Neuronal stem cell (in vitro differentiated cells): ENCODE data around the gene PLA2G7.

ENCODE experiments used
- DNase-seq: peaks from one replicate; pipeline ENCODE4 v3.0.0-alpha.2; 2013; ENCODE audit warnings: low spot score
- H2AFZ ChIP-seq: one replicate; pipeline ENCODE4 v1.6.1; 2013; ENCODE audit warnings: mild to moderate bottlenecking, low read length, inconsistent platforms
- H2AK5ac ChIP-seq: 2 replicates; pipeline ENCODE4 v1.6.1; 2013; ENCODE audit warnings: low read depth, mild to moderate bottlenecking, inconsistent platforms, low read length, moderate library complexity, mixed read lengths
- H2BK120ac ChIP-seq: 2 replicates; pipeline ENCODE4 v1.6.1; 2013; ENCODE audit warnings: low read depth, mild to moderate bottlenecking, inconsistent platforms, low read length, moderate library complexity, mixed read lengths
- H2BK12ac ChIP-seq: one replicate; pipeline ENCODE4 v1.6.1; 2013; ENCODE audit warnings: low read length, inconsistent platforms
- H2BK15ac ChIP-seq: 2 replicates; pipeline ENCODE4 v1.6.1; 2013; ENCODE audit warnings: mild to moderate bottlenecking, low read length, inconsistent platforms, mixed read lengths
- H2BK5ac ChIP-seq: one replicate; pipeline ENCODE4 v1.6.1; 2013; ENCODE audit warnings: inconsistent platforms, mild to moderate bottlenecking, low read length, moderate library complexity
- H3K14ac ChIP-seq: one replicate; pipeline ENCODE4 v1.6.1; 2013; ENCODE audit warnings: low read length, inconsistent platforms
- H3K18ac ChIP-seq: 2 replicates; pipeline ENCODE4 v1.6.1; 2013; ENCODE audit warnings: low read length, inconsistent platforms
- H3K23ac ChIP-seq: 2 replicates; pipeline ENCODE4 v1.6.1; 2013; ENCODE audit warnings: low read depth, mild to moderate bottlenecking, mixed read lengths, low read length, inconsistent platforms; ENCODE audit not compliant: poor library complexity
- H3K27ac ChIP-seq: replicated peaks from 3 replicates; pipeline ENCODE4 v1.5.1; 2013; ENCODE audit warnings: low read length, inconsistent platforms
- H3K27me3 ChIP-seq, 3 experiments: 2 replicates each; pipeline ENCODE4 v1.6.1; 2013; ENCODE audit warnings: low read length in 3 of 3, mild to moderate bottlenecking in 2 of 3, inconsistent platforms in 1 of 3, low read depth in 1 of 3, mixed read lengths in 1 of 3, moderate library complexity in 1 of 3; ENCODE audit not compliant: control insufficient read depth in 3 of 3, insufficient read depth in 3 of 3
- H3K36me3 ChIP-seq, 2 donors: replicated peaks in 1 of 2; 2 replicates each; pipeline ENCODE4 v1.6.1; 2013; ENCODE audit warnings: low read length in 2 of 2; ENCODE audit not compliant: control insufficient read depth in 2 of 2, insufficient read depth in 2 of 2
- H3K4ac ChIP-seq: 2 replicates; pipeline ENCODE4 v1.6.1; 2013; ENCODE audit warnings: inconsistent platforms, mild to moderate bottlenecking, low read length, moderate library complexity
- H3K4me1 ChIP-seq, 2 donors: 1 replicate in 1 of 2; 2 replicates in 1 of 2; pipeline ENCODE4 v1.6.1; 2013; ENCODE audit warnings: low read length in 2 of 2, low read depth in 1 of 2; ENCODE audit not compliant: control insufficient read depth in 2 of 2, insufficient read depth in 1 of 2
- H3K4me2 ChIP-seq: one replicate; pipeline ENCODE4 v1.6.1; 2013; ENCODE audit warnings: mild to moderate bottlenecking, low read length, inconsistent platforms; ENCODE audit not compliant: insufficient read depth, poor library complexity, severe bottlenecking
- H3K4me3 ChIP-seq, 2 donors: 2 replicates each; pipeline ENCODE4 v1.5.1; 2013; ENCODE audit warnings: low read length in 2 of 2, mild to moderate bottlenecking in 2 of 2, inconsistent platforms in 1 of 2, moderate library complexity in 1 of 2
- H3K79me1 ChIP-seq: one replicate; pipeline ENCODE4 v1.6.1; 2013; ENCODE audit warnings: low read depth, mild to moderate bottlenecking, inconsistent platforms, low read length, moderate library complexity
- H3K9ac ChIP-seq: one replicate; pipeline ENCODE4 v1.6.1; 2013; ENCODE audit warnings: mild to moderate bottlenecking, low read depth, low read length, inconsistent platforms; ENCODE audit not compliant: poor library complexity
- H3K9me3 ChIP-seq, 2 donors: replicated peaks in 1 of 2; 2 replicates each; pipeline versions ENCODE3 to v1.6.1; 2013; ENCODE audit warnings: low read length in 2 of 2, mild to moderate bottlenecking in 2 of 2, inconsistent platforms in 1 of 2, low read depth in 1 of 2, mixed read lengths in 1 of 2, moderate library complexity in 1 of 2; ENCODE audit not compliant: control insufficient read depth in 2 of 2, insufficient read depth in 1 of 2
- H4K8ac ChIP-seq: one replicate; pipeline ENCODE4 v1.6.1; 2013; ENCODE audit warnings: low read depth, mild to moderate bottlenecking, inconsistent platforms, low read length, moderate library complexity
- H4K91ac ChIP-seq: one replicate; pipeline ENCODE4 v1.6.1; 2013; ENCODE audit warnings: low read length, low read depth, mild to moderate bottlenecking, inconsistent platforms; ENCODE audit not compliant: poor library complexity
- WGBS, 2 donors: extraction: QIAGEN DNeasy Blood & Tissue Kit; methylation state at CpG; one replicate each; pipeline ENCODE4 v1.1.7; 2013; ENCODE audit warnings: missing lambda C conversion rate in 2 of 2, mixed read lengths in 1 of 2; ENCODE audit not compliant: insufficient read length in 2 of 2, insufficient replicate concordance in 1 of 2; ENCODE audit errors: extremely low coverage in 2 of 2; 5-methylcytosine and 5-hydroxymethylcytosine counted together

PLA2G7 gene

GRCh38 chr6:46687619-46688097 lies 47.5 kb downstream of the PLA2G7 start, which contains the start of gene TDRD6:
TDRD6 (plus strand) TSS chr6:46687885; CDS start chr6:46688129, 244 bp downstream.
- H2AFZ ChIP-seq: no peak within 1 kb of the TSS
- no peak within 1 kb of the TSS for H2BK120ac ChIP-seq
- no peak within 1 kb of the TSS for H4K91ac ChIP-seq
- H2BK5ac ChIP-seq: no peak within 1 kb of the TSS
- no peak within 1 kb of the TSS for H2BK12ac ChIP-seq
- H3K23ac ChIP-seq: no peak within 1 kb of the TSS
- H3K14ac ChIP-seq: no peak within 1 kb of the TSS
- WGBS, 2 donors: no CpG with 5 or more reads among the region's 41 CpGs
- no peaks in the 10 kb centered on the region for H3K27me3 ChIP-seq
- H3K27ac ChIP-seq: no peak within 1 kb of the TSS
- peak within 1 kb of the TSS; percentile 51 for H3K18ac ChIP-seq
- H3K79me1 ChIP-seq: no peaks in the 10 kb centered on the region
- H3K36me3 ChIP-seq: no peaks in the 10 kb centered on the region
- no peaks in the 10 kb centered on the region for H3K9me3 ChIP-seq
- peak within 1 kb of the TSS; percentile 55 for H4K8ac ChIP-seq
- H3K4me2 ChIP-seq: no peak within 1 kb of the TSS
- no peak for DNase-seq
- H2BK15ac ChIP-seq: no peak within 1 kb of the TSS
- H3K4me1 ChIP-seq: no peaks in the 10 kb centered on the region
- H3K4ac ChIP-seq: peak within 1 kb of the TSS; percentile 56
- peak within 1 kb of the TSS; percentile 64 for H2AK5ac ChIP-seq
- no peak within 1 kb of the TSS for H3K9ac ChIP-seq
- peak within 1 kb of the TSS in 1 of 2 donors; percentile 62 for H3K4me3 ChIP-seq

- Histone ChIP-seq H2BK120ac (no peak overlapping the region), H4K91ac (no peak overlapping the region), H3K4me2 (no peak overlapping the region), H3K18ac (no peak overlapping the region), H3K4ac (no peak overlapping the region), H2BK5ac (no peak overlapping the region), H2AK5ac (no peak overlapping the region), H3K36me3 (no peaks in the 10 kb centered on the region), H3K79me1 (no peaks in the 10 kb centered on the region), H3K27ac (no peak overlapping the region), H3K14ac (no peak overlapping the region), H3K27me3 (no peaks in the 10 kb centered on the region), H3K9ac (no peak overlapping the region), H4K8ac (no peak overlapping the region), H3K4me3 (no peak overlapping the region), H2BK15ac (no peak overlapping the region), H2AFZ (no peak overlapping the region), H2BK12ac (no peak overlapping the region), H3K23ac (no peak overlapping the region), H3K9me3 (no peaks in the 10 kb centered on the region), H3K4me1 (no peaks in the 10 kb centered on the region)
- no peak for DNase-seq
- no CpG with 5 or more reads among the region's 4 CpGs for WGBS, 2 donors
Observed at GRCh38 chr6:46684771-46685170, 50.4 kb downstream of the PLA2G7 start.

- Histone ChIP-seq H2AK5ac (no peak overlapping the region), H2BK120ac (no peak overlapping the region), H2AFZ (no peak overlapping the region), H2BK15ac (no peak overlapping the region), H3K27me3 (no peaks in the 10 kb centered on the region), H3K79me1 (no peaks in the 10 kb centered on the region), H3K4ac (no peak overlapping the region), H4K8ac (no peak overlapping the region), H3K9ac (no peak overlapping the region), H3K18ac (no peak overlapping the region), H2BK12ac (no peak overlapping the region), H3K14ac (no peak overlapping the region), H4K91ac (no peak overlapping the region), H3K27ac (no peak overlapping the region), H2BK5ac (no peak overlapping the region), H3K23ac (no peak overlapping the region), H3K4me1 (no peaks in the 10 kb centered on the region), H3K9me3 (no peaks in the 10 kb centered on the region), H3K4me3 (no peak overlapping the region), H3K36me3 (no peaks in the 10 kb centered on the region), H3K4me2 (no peak overlapping the region)
- WGBS, 2 donors: no CpG with 5 or more reads among the region's 4 CpGs
- no peak for DNase-seq
Observed at GRCh38 chr6:46677314-46677654, 57.9 kb downstream of the PLA2G7 start.

GRCh38 chr6:46676604-46677313 lies 58.4 kb downstream of the PLA2G7 start:
- Histone ChIP-seq H3K79me1 (no peaks in the 10 kb centered on the region), H2BK120ac (no peak overlapping the region), H3K4me2 (no peak overlapping the region), H2AK5ac (no peak overlapping the region), H3K18ac (no peak overlapping the region), H2BK15ac (no peak overlapping the region), H3K14ac (no peak overlapping the region), H3K27me3 (no peaks in the 10 kb centered on the region), H3K4me3 (no peak overlapping the region), H4K91ac (no peak overlapping the region), H3K9me3 (no peaks in the 10 kb centered on the region), H3K23ac (no peak overlapping the region), H3K4me1 (no peaks in the 10 kb centered on the region), H2BK12ac (no peak overlapping the region), H3K27ac (no peak overlapping the region), H3K9ac (no peak overlapping the region), H2AFZ (no peak overlapping the region), H3K36me3 (no peaks in the 10 kb centered on the region), H3K4ac (no peak overlapping the region), H2BK5ac (no peak overlapping the region), H4K8ac (no peak overlapping the region)
- no CpG with 5 or more reads among the region's 6 CpGs for WGBS, 2 donors
- DNase-seq: no peak
